GM19099 (cell line): ENCODE measurements around the gene SLC9A9.

Experiments used
- POLR2A ChIP-seq: IDR thresholded peaks from 3 replicates; pipeline ENCODE4 v1.6.1; 2011; ENCODE audit warnings: low read depth; ENCODE audit not compliant: insufficient read length; ENCODE audit errors: extremely low read depth

Gene SLC9A9

DNA sequence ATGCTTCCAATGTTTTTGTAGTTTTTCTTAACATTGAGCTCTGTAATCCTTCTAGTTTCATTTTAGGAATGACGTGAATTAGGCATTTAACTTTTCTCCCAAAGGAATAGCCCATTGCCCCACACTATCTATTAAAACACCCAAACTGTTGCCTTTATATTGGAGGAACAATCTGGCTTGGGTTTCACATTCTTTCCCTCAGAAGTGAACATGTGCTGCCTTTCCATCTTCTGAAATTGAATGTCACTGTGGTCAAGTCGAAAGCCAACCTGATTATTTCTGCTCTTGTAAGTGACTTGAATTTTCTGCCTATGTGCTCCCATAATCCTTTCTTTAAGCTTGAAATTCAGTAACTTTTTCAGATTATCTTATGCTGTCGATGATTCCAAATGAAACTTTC is 214.5 kb downstream of the SLC9A9 start:
- TF ChIP-seq POLR2A = no peak

DNA sequence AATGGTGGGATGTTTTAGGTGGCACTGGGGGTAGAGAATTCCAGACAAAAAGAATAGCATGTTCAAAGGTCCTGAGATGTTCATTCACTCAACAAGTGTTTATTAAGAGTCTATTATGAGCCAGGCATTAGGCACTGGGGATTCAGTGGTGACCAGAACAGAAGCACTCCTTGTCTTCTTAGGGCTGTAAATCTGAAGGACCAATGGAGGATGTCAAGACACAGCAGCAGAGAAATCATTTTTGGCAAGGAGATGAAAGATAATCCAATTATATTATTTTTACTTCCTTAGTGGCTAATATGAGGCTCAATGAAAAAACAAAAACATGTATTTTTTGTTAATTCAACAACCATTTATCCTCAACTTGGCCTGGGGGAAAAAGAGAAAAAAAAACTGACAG is 218.5 kb downstream of the SLC9A9 start:
- TF ChIP-seq POLR2A = no peak

DNA sequence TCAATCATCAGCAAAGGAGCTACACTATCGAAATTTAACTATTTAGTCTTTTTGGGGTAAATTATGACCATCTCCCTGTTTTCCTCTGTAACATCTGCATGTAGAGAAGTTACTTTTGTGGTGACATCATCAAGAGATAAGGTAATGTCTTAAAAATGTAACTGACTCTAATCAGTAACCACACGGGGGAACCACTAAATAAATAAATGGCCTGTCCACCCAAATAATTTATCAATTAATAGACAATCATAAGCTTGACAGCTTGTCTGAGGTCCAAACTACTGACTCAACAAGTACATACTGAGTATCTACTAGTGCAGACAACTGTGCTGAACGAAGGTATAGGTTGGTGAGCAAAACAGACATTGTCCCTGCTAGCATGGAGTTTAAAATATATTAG is 219.3 kb downstream of the SLC9A9 start:
- TF ChIP-seq POLR2A = no peak

DNA sequence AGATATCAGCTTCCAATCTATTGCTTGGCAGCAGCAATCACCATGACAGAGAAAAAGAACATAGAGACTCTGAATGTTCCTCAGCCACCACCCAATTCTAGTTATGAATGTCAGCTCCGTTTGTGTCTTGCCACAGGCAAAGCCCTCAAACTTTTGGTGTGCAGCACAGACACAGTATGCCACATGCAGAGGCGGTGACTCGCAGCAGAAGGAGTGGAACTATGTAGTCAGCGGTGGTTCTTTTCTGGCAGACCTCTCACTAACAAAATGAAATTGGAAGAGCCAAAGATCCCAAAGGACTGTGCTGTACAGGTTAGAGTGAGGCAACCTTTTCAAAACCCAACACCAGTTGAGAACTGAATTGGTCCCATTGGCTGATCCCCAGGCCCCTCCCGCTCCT is 220.9 kb downstream of the SLC9A9 start:
- TF ChIP-seq POLR2A = no peak

DNA sequence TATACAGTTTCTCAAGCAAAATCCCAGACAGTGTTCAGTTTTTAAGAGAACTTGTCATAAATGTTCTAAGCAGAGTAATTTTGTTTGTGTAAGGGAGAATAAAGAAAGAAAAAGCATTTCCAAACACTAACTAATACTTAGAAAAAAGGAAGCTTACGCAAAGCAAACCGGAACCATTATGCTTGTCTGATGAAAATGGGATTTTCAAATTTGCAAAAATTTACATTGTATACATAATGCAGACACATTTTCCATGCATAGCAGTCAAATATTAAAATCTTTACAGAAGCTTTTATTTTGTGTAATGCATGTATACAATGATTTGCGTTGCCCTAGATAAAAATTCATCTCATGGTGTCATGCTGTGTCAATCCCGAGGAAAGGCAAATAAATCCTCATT is 229.0 kb downstream of the SLC9A9 start:
- TF ChIP-seq POLR2A = no peak

DNA sequence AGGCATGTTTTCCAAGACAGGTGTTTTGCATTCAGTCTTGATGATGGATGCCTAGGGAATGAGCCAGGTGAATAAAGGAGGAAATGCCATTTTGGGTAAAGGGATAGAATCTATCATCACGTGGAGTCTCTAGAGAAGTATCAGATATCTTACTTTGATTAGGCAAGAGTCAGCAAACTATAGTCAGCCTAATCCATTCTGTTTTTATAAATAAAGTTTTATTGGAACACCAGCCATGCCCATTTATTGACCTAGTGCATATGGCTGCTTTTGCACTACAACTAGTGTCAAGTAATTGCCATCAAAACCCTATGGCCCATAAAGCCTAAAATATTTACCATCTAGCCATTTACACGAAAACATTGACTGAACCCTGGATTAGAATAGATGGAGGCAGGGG is 231.2 kb downstream of the SLC9A9 start:
- TF ChIP-seq POLR2A = no peak

DNA sequence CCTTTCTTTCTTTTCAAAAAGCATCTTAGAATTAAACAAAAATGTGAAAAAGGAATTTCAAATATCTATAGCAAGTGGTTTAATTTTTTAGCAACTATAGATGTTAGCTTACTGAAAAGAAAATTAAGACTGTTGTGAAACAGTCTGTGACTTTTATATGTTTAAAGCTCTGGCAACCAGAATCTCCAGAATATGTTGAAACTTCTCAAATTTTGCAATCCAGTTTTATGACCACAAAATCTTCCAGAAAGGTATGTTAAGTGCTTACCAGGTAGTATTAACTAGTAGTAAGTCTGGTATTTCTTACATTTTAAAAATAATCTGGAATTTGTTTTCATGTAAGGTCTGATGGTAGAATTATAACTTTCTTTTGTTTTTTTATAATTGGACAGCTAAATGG is 235.0 kb downstream of the SLC9A9 start:
- TF ChIP-seq POLR2A = no peak

DNA sequence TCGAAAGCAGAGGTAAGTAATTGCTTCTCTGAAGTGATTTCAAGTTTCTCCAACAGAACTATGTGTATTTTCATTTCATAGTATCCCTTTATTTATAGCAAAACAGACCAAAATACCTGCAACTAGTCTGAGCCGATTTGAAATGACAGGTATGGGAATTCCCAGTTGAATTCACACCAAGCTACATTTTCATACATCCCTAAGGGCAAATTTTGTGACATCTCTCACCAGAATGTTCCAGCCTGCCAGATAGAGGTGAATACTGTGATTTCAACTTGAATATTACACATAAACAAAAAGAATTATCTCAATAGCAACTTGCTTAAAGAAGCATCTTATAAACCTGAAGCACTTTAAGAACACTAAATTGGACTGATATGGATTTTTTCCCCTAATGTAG is 235.7 kb downstream of the SLC9A9 start:
- TF ChIP-seq POLR2A = no peak

DNA sequence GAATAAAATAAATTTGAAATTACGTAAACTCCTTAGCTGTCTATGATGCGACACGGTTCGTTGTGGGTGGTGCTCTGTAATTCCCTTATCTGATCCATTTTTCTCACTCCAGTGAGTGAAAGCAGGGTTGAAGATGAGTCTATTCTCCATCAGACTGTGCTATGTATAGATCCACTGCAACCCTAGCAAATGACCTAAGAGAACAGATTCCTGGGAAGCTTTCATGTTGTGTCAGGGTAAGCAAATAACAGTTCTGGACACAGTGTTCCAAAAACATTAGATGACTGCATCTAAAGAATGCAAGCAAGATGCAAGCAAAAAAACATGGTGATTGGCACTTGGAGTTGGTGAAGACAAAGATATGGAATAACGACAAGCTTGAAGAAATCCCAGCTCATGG is 239.3 kb downstream of the SLC9A9 start:
- TF ChIP-seq POLR2A = no peak

DNA sequence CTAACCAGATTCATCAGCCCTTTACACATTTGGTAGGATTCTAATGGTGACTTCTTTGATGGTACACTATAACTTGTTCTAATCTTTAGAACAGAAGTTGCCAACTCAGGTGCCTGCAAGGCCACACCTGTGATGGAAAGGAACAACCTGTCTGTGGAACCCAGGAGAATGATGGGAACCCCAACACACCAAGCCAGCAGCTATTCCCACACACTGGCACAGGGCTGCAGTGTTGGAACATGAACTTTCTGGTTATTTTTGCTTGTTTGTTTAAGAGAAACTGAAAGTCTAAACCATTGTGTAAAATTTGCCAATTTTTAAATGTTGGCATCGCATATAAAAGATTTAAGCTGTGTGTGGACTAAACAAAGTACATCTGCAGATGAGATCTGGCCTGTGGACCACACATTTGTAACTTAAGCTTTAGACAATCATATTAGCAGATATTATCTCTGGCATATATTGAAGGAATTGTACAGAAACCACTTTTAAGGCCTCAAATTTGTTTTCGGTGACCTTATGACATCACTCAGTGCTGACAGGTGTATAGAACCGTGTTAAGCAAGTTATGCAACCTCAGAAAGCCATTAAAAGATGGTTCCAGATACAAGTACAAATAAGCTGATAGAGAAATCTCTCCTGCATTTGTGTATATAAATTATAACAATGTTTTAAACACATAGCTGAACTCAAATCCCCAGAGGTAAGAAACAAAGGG is 242.9 kb downstream of the SLC9A9 start:
- TF ChIP-seq POLR2A = no peak

DNA sequence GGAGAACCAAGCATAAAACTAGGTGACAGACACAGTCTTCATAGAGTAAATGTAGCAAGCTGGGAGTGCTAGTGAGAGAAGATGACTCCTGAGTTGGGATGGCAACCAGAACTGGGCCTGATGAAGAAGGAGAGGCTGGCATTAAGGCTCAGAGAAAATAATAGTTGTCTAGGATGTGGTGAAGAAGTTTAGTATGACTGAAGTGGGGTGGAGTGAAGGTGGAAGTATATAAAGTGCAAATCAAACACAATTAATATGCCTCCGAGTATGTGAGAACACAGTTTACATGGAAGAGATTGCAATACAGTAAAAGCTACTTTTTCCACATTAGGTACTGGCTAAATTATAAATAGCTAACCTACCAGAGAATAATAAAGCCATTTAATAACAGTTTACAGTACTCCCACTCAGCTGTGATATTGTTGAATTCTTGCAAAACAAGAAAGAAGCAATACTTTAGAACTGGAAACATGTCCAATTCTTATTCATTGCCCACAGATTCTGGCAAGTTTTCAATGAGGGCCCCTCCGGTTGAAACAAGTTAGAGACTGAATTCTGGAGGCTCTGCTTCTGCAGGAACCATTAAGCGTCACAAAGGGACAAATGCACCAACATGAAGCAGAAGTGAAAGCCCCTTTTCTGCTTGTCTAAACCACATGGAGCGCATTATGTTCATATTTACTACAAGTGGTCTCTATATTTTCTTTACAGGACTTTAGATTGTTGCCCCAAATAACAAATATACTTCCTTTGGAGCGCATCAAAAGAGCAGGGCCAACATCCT is 243.7 kb downstream of the SLC9A9 start:
- TF ChIP-seq POLR2A = no peak

DNA sequence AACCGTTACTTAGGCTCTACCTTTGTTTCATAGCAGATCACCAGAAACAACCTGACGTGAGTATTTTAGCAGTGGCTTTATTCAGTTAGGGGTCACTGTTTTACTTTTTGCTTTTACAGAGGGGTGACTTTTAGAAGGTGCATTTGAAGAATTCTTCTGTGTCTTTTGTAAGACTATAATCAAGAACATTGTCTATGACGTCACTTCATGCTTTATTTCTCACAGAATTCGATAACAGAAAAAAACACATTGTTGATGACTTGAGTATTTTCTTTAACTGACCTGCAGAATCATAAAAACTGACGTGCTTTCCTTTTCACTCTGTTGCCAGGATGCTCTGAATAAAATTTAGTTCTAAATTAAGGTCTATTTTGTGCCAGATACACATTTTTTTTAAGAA is 244.5 kb downstream of the SLC9A9 start:
- TF ChIP-seq POLR2A = no peak

DNA sequence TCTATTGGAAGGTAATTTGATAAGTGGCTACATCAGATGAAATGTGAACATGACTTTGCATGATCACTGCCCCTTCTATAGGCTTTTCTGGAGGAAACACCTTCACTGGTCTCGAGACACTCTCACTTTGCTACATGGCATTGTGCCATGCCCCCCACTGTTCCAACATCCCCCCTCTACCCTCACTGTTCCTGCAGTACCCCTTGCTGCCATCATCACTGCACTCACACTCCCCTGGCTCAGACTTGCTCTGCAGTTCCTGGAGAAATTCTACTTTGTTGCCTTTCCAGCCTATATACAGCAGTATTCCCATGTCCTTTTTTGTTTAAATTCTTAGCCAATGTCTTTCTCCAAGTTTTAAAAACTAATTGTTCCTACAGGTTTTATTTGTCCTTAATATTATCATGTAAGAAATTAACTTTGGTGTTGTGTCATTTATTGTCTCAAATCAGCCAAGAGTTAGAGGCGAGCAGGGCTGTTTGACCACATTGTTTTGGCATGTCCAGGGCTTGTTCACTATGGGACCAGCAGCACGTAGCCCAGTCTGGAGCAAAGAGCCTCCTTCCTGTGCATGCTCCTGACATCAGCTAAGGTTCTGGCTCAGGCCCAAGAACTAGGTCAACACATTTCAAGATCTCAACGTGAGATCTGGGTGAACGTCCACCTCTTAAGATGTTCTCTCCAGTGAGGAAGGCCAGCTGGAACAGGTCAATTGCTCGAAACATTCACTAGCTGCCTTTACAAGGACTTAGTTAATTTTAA is 246.4 kb downstream of the SLC9A9 start:
- no peak for TF ChIP-seq POLR2A

DNA sequence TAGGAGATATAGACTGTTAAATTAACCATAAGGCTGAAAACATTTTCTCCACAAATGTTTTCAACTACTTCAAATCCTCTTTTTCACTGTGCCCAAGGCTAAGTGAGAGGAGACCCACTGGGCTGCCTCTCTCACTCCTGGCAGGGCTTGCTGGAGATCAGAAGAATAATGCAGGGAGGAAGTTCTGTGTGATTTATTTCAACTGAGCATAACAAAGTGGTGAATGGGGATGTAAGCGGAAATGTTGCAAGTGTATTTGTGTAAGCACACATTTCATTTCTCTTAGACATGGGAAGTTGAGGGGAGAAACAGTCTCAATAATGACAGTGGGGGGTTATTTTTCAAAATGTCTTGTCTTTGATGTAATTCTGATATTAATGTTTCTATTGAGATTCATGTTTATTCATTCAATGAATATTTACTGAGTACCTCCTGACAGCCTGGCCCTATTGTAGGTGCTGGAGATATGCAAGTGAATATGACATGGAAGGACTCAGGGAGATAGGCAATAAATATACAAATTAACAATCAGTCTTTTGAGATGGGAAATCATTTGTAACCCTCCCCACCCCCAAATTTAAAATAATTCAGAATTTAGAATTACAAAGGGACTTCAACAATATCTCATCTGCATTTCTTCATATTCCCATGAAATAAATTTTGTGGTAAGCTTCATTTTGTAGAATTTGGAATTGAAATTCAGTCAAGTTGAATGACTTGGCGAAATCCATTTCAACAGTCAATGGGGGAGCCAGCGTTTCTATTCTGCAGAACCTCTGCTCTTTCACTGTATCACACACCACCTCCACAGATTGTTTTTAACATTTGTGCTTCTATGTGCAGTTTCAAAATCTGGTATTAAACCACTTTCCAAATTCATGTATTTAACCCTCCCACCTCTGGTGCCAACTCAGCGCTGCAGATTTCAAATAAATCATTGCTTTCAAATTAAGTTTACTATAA is 247.2 kb downstream of the SLC9A9 start:
- no peak for TF ChIP-seq POLR2A
